HG02642 (cell line): ENCODE results near the gene RNF169.

Experiments used
- ATAC-seq: cut with Tn5 transposase; IDR thresholded peaks from one replicate; pipeline ENCODE4 v1.9.1; 2021; ENCODE audit warnings: mild to moderate bottlenecking; ENCODE audit not compliant: unreplicated experiment, poor library complexity

RNF169 gene

GRCh38 chr11:74748211-74749126 is at the start of gene RNF169:
TSS of gene RNF169 (plus strand) at chr11:74748849. CDS start at chr11:74748881, 32 bp downstream.
- peak; percentile 96 for ATAC-seq

GRCh38 chr11:74699615-74700396 is 48.8 kb upstream of the RNF169 start:
- ATAC-seq = no peak

- no peak for ATAC-seq
These were observed 47.3 kb upstream of the RNF169 start for GRCh38 chr11:74701351-74701750.

GRCh38 chr11:74702383-74703007 is 46.2 kb upstream of the RNF169 start:
- peak; percentile 67 for ATAC-seq

- ATAC-seq = no peak
These were observed 45.4 kb upstream of the RNF169 start for GRCh38 chr11:74703211-74703610.

GRCh38 chr11:74707182-74707581 is 41.5 kb upstream of the RNF169 start:
- no peak for ATAC-seq

GRCh38 chr11:74707602-74708510 is 40.8 kb upstream of the RNF169 start:
- no peak for ATAC-seq

GRCh38 chr11:74709175-74709574 is 39.5 kb upstream of the RNF169 start:
- ATAC-seq = no peak

GRCh38 chr11:74710281-74710938 is 38.2 kb upstream of the RNF169 start:
- ATAC-seq = no peak

- no peak for ATAC-seq
These were observed 35.0 kb upstream of the RNF169 start for GRCh38 chr11:74713686-74714085.

GRCh38 chr11:74714904-74715303 is 33.7 kb upstream of the RNF169 start:
- ATAC-seq = no peak

- no peak for ATAC-seq
These were observed 31.3 kb upstream of the RNF169 start for GRCh38 chr11:74717221-74717969.

- ATAC-seq = no peak
These were observed 29.6 kb upstream of the RNF169 start for GRCh38 chr11:74719011-74719410.

GRCh38 chr11:74720596-74721478 is 27.8 kb upstream of the RNF169 start:
- ATAC-seq = no peak

- no peak for ATAC-seq
These were observed 27.2 kb upstream of the RNF169 start for GRCh38 chr11:74721479-74721835.

GRCh38 chr11:74723511-74723910 is 25.1 kb upstream of the RNF169 start:
- no peak for ATAC-seq

- ATAC-seq = no peak
These were observed 22.9 kb upstream of the RNF169 start for GRCh38 chr11:74725701-74726100.
